Measurements from ENCODE around the gene NSMCE3.
"Not testable (repeated sequence)": the region's sequence is repeated elsewhere in the genome, so short reads cannot be mapped to it uniquely, and the experiment has no call there.

NSMCE3 gene

DNA sequence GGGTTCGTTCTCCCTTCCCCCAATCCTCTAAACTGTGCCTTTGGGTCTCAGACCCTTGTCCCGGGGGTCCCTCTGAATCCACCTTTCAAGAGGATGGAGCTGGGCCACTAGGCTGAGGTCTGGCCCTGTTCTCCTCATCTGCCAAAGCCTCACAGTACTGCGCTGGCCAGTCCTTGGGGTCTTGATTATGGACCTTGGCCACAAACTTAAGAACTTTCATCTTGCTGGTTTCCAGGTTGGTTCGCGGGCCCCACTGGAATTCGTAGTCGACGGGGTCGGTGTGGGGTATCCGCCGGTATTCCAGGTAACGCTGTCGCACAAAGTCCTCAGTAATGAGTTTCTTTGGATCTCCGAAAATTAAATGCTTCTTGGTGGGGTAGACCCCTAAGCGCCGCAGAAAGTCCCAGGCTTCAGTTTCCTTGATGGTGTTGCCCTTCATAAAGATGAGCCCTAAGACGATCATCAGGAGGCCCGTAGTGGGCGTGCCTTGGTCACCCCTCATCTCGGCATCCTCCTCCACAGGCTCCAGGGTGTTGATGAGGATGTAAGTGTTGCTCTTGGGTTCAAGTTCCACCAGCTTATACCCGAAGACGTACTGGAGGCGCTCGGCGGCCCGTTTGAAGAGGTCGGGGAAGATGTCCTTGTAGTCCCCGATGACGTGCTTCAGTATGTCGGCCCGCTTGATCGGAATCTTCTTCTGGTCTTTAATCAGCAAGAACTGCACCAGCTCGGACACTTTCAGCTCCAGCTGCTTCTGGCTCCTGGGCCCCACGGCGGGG, 727 bp downstream of the NSMCE3 start:
- DNase-seq = no peak

DNA sequence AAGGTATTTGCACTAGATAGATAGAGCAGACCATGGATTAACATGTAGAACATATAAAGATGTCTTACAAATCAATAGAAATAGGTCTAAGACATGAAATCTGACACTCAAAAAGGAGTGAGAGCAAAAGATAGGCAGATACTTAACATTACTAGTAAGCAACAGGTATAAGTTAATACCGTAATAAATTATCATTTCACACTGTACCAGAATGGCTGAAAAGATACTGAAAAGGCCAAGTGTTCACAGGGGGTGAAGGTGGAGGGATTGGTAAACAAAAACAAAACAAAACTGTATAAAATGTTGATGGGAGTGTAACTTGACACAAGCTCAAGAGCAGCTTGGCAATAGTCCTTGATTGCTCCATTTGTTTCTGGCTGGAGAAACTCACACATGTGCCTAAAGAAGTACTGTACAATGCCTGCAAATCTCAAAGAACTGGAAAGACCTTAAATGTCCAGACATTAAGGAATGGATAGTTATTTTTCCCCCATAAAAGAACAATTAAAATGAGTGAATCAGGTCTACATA, 3.5 kb downstream of the NSMCE3 start:
- DNase-seq = no peak

DNA sequence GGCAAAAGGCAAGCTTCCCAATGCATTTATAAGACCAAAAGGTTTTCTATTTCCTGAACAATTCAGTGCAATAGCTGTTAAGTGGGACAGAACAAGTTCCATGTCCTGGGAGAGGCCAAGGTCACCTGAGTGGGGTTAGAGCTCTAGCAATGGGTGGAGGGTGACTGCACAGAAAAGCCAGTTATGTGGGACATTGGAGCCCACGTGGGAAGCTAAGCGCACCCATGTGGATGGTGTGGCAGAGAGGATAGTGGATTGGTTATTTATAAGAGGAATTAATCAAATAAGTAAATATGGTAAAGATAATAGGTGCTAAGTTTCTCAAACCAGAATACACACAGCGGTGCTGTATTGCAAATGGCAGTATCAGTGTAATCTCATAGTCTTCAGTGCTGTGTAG, 6.3 kb downstream of the NSMCE3 start:
- no peak for DNase-seq

DNA sequence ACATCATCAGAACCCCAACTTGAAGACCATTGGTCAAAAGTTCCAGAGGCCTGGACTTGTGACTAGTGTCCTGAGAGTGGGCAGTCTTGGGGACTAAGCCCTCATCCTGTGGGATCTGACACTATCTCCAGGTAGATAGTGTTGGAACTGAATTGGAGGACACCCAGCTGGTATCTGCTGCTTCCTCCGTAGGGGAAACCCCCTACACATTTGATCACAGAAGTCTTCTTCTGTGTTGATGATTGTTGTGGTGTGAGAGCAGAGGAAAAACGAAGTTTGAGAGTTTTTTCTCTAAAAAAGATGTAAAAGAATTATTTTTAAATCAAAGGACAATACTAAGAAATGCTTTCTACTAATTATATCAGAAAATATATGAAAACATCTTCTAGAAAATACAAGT, 6.9 kb downstream of the NSMCE3 start:
- DNase-seq = no peak

DNA sequence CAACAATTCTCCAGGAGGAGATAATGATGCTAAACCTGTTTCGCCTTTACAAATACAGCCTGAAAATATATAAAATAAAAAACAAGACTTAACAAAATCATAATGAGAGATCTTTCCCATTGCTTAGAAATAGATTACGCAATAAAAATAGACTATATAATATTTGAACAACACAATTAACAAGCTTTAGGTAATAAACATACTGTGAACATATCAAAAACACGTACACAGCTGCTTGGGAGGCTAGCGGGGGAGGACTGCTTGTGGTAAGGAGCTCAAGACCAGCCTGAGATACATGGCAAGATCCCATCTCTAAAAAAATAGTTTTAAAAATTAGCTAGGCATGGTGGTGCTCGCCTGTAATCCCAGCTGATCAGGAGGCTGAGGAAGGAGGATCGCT, 8.7 kb downstream of the NSMCE3 start:
- no peak for DNase-seq

DNA sequence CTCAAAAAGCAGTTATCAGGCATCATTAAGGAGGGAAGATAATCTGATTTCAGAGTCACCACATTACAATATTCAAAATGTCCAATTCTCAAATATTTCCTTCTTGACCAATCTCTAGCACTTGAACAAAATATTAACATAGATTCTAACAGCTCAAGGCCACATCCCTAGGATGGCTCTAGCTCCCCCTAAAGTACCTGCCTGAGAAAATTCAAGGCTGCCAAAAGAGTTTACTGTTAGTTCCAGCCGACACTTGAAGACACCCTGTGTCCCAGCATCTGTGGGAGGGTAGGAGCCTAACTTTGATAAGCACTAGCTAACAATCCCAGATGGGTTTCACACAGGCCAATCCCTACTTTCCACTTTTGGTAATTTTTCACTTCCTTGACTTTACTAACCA, 10.4 kb downstream of the NSMCE3 start:
- no peak for DNase-seq

DNA sequence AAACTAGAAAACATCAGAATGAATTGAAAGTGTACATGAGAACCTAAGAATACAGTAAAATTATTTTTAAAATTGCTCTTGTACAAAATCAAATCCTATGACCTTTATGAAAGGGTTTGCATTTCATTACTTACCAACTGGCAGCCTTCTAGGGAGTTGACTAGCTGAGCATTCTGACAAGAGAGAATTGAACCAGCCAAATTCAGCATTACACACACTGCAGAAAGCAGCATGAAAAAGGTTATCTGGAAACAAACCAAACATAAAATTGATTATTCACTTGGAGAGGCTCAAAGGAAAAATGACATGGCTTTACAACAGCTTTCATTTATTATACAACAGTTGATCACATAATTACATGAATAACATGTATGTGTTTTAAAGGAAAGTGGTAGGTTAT, 17.4 kb downstream of the NSMCE3 start:
- DNase-seq = no peak

DNA sequence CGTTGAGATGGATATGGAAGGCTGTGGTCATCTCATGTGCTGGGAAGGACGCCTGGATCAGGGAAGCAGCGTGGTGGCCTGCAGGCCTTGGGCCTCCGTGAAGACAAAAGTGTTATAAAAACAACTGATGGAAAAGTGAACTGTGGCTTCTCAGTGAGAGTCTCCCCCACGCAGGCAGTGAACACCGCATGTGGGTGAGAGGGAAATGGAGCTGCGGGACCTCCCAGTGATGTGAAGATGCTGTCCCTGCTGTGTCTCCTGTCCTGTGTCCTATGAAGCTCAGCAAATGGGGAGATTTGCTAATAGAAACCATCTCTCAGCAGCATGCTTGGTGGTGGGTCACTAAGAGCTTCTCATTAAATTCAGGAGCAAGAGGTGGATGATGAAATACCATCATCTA, 25.1 kb downstream of the NSMCE3 start:
- DNase-seq = no peak

DNA sequence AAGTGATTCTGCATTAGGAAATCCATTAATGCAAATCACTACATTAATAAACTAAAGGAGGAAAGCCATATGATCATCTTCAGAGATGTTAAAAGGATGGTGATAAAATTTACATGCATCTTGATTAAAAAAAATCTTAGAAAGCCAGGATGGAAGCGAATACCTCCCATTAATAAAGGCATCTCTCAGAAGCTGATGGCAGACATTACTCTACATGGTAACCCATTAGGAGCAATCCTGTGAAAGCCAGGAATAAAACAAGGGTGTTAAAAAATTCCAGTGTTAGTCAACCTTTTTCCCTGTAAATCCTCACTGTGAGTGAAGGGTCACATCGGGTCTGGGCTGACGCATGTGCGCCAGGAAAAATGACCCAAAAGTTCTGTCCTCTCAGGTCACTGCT, 25.5 kb downstream of the NSMCE3 start:
- no peak for DNase-seq

DNA sequence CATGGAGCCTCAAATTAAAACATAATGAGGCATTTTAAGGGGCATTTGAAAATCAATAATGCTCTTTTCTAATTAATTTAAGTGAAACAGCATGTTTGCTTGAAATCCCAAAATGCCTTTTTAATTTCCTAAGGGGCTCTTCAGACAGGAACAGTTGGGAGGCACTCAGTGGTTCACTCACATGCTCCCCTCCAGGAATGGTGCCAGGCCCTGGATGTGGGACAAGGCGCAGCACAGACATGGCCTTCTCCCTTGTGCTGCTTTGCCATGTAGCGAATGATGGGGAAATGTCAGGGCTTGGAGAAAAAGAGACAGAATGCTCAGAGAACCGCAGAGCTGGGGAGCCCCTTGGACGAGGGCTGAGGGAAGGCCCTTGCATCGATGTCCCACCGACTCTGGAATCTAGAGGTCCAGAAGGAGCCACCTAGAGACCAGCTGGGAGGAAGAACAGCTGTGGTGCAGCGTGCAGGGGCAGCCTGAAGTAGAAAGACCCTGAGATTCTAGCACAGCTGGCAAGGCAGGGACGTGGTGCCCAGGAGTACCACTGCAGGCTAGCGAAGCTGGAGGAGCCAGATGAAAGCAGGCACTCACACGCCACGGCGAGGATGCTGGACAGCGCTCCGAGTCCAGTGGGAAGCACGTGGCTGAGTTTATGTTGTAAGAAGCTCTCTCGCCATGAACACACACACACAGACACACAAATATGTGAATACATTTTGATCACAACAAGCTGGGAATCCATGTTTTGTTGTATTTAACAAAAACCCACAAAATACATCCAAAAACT, 27.0 kb downstream of the NSMCE3 start:
- DNase-seq = no peak

DNA sequence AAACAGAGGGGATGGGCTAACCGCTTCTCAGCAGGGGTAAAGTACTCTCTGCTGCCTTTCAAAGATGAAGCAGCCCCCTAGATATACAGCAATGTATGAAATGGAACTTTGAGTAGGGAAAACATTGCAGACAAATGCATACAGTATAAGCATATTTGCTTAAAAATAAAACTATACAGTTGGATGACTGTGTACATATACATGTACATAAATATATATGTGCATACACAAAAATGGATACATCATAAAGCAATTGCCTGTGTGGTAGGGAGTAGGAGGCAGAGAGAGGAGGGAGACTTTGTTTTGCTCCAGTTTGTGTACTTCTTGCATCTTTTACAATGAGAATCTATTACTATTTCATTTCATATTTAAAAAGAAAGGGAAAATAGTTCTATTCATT, 28.4 kb downstream of the NSMCE3 start:
- DNase-seq = no peak

DNA sequence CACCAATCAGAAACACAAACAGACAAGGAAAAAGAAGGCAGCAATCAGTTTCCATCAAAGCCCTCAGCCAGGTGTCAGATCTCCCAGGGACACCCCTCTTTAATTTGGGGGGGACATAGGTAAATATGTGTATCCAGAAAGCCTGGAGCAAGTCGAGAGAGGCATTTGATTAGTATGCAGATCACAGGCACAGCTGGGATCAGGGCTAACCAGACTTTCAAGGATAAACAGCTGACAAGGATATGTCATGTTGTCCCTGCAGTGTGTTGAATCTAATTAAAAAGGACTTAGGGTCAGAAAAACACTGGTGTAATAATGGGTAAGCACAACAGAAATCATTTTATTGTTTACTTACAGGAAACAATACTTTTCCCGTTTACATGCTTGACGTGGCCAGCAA, 30.2 kb downstream of the NSMCE3 start:
- no peak for DNase-seq

DNA sequence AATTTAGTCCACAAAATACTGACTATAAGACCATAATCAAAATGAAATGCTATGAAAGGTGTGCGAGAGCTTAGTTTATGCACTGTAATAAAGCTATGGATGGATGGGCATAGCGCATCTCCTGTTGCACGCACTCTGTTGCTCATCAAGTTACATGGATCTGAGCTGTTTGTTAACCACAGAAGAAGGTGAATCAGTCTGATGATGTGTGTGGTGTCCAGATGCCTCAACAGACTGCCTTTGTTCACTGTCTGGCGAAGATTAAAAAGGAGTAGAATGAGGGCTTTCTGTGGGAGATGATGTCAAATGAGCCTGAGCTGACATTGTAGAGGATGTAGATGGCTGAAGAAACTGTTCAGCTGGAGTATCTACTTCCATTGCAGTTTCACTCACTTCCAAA, 36.1 kb downstream of the NSMCE3 start:
- DNase-seq = no peak

DNA sequence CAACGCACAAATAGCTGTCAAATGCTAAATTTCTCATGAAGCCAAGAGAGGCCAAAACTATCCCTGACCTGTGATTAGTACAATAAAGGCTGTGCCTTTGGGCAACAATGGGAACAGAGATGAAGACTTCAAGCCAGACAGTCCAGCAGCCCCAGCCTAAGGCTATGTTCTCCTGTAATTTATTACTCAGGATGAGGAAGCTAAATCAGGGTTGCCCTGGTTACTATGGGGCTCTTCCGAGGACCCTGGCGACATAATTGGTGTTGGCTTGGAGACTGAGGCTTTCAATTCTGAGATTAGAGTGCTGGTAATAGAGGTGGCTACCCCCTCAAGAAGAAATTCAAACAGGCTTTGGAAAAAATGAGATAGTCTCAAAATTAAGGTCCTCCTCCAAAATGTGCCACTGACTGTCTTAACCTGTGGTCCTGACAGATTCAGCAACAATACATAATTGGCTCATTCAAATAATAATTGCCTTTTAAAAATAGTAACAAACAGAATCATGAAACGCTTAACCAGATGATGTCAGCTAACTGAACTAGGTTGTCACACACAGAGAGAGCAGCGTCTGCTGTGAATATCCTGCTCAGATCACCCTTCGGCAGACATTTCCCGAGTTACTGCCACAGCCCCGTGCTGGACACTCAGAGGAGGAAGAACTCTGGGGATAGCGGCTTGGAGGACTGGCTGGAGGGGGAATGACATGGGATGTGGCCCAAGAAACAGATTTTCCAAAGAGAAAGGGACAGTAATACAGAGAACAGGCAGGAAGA, 43.0 kb downstream of the NSMCE3 start:
- DNase-seq = no peak

DNA sequence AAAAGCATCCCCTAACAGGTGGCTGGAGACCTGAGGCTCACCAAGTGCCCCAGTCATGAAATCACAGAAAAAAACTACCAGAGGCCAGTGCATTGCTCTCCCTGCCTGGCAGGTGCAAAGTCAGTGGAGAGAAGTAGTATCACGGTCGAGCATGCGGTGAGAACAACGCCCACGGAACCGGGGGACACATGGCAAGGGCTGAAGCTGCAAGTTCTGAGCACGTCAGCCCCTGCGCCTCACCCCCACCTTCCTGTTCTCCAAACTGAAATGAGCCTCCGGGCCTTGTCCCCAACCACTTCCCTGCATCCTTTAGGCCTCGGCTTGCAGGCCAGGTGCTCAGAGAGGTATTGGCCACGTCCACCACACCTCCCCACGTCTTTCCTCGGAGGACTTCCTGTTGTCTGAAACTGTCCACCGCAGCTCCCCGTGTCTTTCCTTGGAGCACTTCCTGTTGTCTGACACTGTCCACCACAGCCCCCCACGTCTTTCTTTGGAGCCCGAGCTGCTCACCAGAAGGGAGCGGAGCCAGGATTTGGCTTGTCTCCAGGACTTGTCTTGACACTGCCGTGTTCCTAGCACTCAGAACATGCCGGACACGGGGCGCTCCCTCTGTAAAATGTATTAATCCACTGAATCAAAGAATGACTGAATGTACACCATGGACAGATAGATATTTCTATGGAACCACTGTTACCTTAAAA, 43.9 kb downstream of the NSMCE3 start:
- no peak for DNase-seq

DNA sequence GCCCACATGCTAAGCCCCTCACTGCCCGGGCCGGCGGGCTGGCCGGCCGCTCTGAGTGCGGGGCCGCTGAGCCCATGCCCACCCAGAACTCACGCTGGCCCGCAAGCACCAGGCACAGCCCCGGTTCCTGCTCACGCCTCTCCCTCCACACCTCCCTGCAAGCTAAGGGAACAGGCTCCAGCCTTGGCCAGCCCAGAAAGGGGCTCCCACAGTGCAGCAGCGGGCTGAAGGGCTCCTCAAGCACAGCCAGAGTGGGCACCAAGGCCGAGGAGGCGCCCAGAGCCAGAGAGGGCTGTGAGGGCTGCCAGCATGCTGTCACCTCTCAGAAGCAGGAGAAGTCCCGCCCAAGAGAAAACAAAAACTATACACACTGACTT, 44.6 kb downstream of the NSMCE3 start:
- not testable (repeated sequence) for DNase-seq

DNA sequence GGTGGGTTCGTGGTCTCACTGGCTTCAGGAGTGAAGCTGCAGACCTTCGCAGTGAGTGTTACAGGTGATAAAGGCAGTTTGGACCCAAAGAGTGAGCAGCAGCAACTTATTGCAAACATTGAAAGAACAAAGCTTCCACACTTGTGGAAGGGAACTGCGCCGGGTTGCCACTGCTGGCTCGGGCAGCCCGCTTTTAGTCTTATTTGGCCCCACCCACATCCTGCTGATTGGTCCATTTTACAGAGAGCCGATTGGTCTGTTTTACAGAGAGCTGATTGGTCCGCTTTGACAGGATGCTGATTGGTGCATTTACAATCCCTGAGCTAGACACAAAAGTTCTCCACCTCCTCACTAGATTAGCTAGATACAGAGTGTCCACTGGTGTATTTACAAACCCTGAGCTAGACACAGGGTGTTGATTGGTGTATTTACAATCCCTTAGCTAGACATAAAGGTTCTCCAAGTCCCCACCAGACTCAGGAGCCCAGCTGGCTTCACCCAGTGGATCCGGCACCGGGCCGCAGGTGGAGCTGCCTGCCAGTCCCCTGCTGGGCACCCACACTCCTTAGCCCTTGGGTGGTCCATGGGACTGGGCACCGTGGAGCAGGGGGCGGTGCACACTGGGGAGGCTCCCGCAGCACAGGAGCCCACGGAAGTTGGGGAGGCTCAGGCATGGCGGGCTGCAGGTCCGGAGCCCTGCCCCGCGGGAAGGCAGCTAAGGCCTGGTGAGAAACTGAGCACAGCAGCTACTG, 45.2 kb downstream of the NSMCE3 start:
- not testable (repeated sequence) for DNase-seq

DNA sequence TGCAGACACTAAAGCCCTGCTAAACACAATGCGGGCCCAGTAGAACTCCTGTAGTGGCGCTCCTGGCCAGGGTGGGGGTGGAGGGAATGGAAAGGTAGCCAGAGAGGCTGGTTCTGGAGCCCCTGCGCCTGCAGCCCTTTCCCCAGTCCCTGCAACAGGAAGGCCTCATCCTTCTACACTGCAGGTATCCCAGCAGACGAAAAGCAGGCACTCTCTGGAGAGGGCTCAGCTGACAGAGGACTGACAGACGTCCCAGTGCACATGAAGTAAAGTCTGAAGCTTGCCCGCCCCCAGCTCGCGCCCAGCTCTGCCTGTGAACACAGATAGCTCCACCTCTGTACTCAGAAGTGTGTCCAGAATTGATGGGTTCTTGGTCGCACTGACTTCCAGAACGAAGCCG, 46.0 kb downstream of the NSMCE3 start:
- no peak for DNase-seq

DNA sequence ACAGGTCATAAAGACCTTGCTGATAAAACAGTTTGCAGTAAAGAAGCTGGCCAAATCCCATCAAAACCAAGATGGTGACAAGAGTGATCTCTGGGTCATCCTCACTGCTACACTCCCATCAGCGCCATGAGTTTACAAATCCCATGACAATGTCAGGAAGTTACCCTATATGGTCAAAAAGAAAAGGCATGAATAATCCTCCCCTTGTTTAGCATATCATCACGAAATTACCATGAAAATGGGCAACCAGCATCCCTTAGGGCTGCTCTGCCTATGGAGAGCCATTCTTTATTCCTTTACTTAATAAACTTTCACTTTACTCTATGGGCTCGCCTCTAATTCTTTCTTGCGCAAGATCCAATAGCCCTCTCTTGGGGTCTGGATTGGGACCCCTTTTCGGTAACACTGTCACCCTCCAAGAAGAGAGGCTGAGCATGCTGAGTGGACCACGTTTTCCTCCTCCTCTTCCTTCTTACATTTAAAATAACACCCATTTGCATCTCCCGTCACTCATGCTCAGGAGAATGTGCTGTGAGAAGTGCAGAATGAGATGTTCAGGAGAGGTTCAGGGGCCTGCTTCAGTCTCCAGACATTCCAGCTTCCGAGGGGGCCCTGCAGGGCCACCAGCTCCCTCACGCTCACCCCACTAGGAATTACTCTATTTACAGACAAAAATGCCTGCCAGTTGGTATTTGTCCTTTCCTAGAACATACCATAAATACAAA, 47.3 kb downstream of the NSMCE3 start:
- DNase-seq = no peak

DNA sequence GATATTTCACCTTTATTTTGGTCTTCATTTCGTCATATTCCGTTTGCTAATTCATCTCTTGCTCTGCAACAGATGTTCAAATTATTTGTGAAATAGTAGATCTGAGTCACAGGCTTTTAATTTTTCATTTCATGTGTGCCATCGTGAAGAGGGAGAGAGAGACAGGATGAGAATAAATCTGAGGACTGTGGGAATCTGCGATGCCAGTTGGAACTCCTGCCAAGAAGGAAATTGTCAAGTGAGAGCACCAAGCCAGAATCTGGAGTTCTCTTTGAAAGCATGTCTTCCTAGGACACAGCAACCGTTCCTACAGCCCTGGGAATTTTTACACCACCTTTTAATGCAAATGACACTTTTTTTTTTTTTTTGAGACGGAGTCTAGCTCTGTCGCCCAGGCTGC, 48.8 kb downstream of the NSMCE3 start:
- no peak for DNase-seq

DNA sequence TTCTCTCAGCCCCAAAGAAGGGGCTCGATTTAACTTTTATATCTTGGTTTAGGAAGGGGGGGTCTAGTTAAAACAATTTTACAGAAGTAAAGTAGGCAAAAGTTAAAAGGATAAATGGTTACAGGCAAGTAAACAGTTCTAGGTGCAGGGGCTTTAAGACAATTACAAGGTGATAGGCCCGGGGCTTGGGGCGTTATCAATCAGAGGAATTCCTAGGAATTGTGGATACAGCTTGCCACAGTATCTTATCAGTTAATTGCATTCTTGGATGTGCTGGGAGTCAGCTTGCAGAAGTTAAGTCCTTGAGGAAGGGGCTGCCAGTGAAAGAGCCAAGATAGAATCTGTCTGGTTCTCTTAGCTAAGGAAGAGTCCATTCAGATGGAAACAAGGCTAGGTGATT, 52.7 kb downstream of the NSMCE3 start:
- DNase-seq = no peak
